Measurements from ENCODE around the gene CCL2. TPM values are rescaled to one million over a fixed set of nuclear protein-coding genes. Genes with fewer than 3 reads are reported as not detected.

The CCL2 gene
- total RNA-seq, 1 donor = 99.3 TPM

DNA sequence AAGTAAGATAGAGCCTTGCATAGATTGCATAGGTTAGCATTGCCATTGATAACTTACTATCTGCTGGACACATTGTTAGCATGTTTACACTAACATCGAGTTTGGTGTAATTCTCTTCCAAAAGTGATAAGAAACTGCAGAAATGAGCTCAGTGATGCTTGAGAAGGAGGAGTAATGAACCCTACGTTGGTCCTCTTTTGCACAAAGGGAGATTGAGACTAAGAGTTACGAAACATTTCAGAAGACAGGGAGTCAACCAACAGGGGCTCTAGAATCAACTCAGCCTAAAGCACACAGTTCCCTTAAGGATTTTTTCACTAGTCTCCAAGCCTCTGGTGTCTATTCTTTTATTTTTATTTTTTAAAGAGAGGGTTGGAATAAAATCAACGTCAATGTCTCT, 21.7 kb downstream of the CCL2 start:
- TF ChIP-seq, protein P1, sequence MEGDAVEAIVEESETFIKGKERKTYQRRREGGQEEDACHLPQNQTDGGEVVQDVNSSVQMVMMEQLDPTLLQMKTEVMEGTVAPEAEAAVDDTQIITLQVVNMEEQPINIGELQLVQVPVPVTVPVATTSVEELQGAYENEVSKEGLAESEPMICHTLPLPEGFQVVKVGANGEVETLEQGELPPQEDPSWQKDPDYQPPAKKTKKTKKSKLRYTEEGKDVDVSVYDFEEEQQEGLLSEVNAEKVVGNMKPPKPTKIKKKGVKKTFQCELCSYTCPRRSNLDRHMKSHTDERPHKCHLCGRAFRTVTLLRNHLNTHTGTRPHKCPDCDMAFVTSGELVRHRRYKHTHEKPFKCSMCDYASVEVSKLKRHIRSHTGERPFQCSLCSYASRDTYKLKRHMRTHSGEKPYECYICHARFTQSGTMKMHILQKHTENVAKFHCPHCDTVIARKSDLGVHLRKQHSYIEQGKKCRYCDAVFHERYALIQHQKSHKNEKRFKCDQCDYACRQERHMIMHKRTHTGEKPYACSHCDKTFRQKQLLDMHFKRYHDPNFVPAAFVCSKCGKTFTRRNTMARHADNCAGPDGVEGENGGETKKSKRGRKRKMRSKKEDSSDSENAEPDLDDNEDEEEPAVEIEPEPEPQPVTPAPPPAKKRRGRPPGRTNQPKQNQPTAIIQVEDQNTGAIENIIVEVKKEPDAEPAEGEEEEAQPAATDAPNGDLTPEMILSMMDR (IDR thresholded peaks at IDR 0.05; ENCODE audit: insufficient read depth, low read depth, low read length) = no peak
- H3K4me3 ChIP-seq (ENCODE audit: low read depth, low read length) = no peak overlapping the region
- DNase-seq (ENCODE audit: low read depth) = no peak

DNA sequence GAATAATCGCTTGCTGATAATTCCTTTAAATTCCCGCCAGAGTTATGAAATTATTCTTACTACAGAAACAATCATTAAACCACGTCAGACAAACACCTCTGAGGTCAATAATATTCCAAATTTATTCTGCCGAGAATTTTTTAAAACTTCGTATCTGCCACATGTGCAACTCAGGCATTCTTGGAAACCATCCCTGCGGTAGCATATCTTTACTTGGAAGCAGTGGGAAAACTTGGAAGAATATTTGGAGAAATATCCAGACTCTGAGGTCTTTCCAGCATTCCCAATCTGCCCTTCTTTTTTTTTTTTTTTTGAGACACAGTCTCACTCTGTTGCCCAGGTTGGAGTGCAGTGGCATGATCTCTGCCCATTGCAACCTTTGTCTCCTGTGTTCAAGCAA, 28.5 kb downstream of the CCL2 start:
- TF ChIP-seq, protein P1 (IDR thresholded peaks at IDR 0.05; ENCODE audit: insufficient read depth, low read depth, low read length) = no peak
- H3K4me3 ChIP-seq (ENCODE audit: low read depth, low read length) = no peak overlapping the region
- DNase-seq (ENCODE audit: low read depth) = no peak

DNA sequence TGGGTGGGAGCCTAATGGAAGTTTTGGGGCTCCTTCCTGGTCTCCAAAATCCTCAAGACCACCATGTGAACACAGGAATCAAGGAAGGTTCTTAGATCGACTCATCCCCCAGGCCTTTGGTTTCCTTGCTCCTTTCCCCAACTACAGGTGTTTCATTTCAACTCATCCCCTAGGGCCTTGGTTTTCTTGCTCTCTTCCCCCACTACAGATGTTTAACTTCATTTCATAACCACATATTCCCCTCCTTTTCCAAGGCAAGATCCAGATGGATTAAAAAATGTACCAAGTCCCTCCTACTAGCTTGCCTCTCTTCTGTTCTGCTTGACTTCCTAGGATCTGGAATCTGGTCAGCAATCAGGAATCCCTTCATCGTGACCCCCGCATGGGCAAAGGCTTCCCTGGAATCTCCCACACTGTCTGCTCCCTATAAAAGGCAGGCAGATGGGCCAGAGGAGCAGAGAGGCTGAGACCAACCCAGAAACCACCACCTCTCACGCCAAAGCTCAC, 30.3 kb downstream of the CCL2 start, which contains the start of gene CCL11:
Gene CCL11 (plus strand): TSS at position 457 of the 507 bp plus-strand sequence. CDS start 67 bp downstream, outside the sequence.
- TF ChIP-seq, protein P1 (IDR thresholded peaks at IDR 0.05; ENCODE audit: insufficient read depth, low read depth, low read length) = no peak
- no peak for DNase-seq (ENCODE audit: low read depth)
- H3K4me3 ChIP-seq (ENCODE audit: low read depth, low read length) = no peak within 1 kb of the TSS

DNA sequence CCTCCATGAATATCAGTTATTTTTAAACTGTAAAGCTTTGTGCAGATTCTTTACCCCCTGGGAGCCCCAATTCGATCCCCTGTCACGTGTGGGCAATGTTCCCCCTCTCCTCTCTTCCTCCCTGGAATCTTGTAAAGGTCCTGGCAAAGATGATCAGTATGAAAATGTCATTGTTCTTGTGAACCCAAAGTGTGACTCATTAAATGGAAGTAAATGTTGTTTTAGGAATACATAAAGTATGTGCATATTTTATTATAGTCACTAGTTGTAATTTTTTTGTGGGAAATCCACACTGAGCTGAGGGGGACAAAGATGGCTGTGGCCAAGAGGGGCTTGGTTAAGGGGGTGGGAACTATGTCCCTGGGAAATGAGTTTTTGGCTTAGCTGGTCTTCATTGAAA, 32.8 kb downstream of the CCL2 start:
- no peak overlapping the region for H3K4me3 ChIP-seq (ENCODE audit: low read depth, low read length)
- DNase-seq (ENCODE audit: low read depth) = no peak
- TF ChIP-seq, protein P1 (IDR thresholded peaks at IDR 0.05; ENCODE audit: insufficient read depth, low read depth, low read length) = no peak

DNA sequence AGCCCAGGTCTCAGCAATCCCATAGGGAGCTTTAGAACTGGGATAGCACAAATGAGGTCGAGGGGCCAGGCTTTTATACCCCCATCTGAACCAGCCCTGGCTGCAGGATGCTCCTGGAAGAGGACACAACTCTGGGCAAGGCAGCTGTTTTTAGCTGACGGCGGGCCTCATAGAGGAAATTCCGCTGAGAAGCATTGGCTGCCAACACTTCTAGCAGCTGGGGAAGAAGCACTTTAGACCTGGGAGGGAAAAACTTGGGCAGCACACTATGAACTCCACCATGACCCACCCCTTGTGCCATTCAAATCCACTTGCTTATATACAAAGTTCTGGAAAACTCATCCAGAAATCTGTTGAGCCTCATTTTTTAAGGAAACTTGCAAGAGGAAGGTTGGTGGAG, 35.5 kb downstream of the CCL2 start:
- H3K4me3 ChIP-seq (ENCODE audit: low read depth, low read length) = no peak overlapping the region
- DNase-seq (ENCODE audit: low read depth) = no peak
- TF ChIP-seq, protein P1 (IDR thresholded peaks at IDR 0.05; ENCODE audit: insufficient read depth, low read depth, low read length) = no peak

DNA sequence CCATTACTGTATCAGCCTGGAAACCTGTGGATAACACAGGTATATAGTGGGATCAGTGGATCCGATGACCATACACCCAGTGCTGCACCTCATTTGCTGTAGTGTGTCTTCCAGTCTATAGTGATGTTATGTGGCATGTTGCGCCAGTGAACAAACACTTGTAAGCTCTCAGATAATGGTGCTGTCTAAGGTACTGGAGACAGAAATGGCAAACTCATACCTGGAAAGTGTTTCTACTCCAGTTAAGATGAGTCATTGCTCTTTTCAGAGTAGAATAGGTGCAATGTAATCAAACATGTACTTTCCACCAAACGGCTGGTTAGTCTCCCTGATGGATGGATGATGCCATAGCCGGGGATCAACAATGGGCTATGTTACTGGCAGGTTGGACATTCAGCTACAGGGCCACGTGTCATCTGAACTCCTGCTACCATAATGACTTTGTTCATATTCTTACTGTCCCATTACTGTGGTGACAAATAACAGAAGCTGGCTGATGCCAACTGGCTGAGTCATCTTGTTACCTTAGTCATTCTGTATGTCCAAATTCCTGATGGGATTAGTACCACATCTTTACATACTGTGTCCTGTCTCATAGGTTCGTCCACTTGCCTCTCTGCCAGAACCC, 36.8 kb downstream of the CCL2 start:
- no peak for DNase-seq (ENCODE audit: low read depth)
- no peak overlapping the region for H3K4me3 ChIP-seq (ENCODE audit: low read depth, low read length)
- TF ChIP-seq, protein P1 (IDR thresholded peaks at IDR 0.05; ENCODE audit: insufficient read depth, low read depth, low read length) = no peak

DNA sequence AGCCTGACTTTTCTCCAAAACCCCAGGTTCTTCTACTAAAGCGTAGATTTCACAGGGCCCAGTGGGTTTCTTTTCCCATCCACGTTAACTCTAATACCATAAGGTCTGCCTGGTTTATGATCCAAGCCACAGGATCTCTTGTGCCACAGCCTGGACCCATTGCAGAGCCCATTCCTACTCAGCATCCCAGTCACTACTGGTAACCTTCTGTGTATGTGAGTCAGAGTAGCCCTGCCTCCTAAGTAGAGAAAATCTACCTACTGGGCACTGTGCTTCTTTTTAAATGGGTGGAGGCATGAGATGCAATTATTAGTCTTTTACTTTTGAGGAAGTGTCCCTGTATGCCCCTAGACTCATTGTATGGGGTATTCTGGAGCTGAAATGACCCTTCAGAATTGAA, 43.9 kb downstream of the CCL2 start:
- no peak overlapping the region for H3K4me3 ChIP-seq (ENCODE audit: low read depth, low read length)
- no peak for DNase-seq (ENCODE audit: low read depth)
- TF ChIP-seq, protein P1 (IDR thresholded peaks at IDR 0.05; ENCODE audit: insufficient read depth, low read depth, low read length) = no peak
